WTC11 (cell line): ENCODE data around the gene GRM4. TPM values are rescaled to one million over a fixed set of nuclear protein-coding genes. Genes with fewer than 3 reads are reported as not detected.

Source experiments
- ATAC-seq: fragments of 200-7000 bp; cut with Tn5 transposase; 2 replicates; pipeline ENCODE4 v1.10.0; 2021; ENCODE audit warnings: mild to moderate bottlenecking, moderate library complexity
- CTCF ChIA-PET: fragments of 300-600 bp; sonication (Branson Sonifier 250); formaldehyde crosslinking; loops from one replicate; lab custom pipeline; 2021; ENCODE audit warnings: antibody characterized with exemption; lab: Charles Lee
- POLR2A ChIA-PET: fragments of 350-600 bp; sonication (Branson Sonifier 250); formaldehyde crosslinking; loops from one replicate; lab custom pipeline; 2021; ENCODE audit warnings: antibody characterized with exemption; lab: Charles Lee
- DNase-seq: peaks from one replicate; pipeline ENCODE4 v3.0.0; 2021; ENCODE audit warnings: low spot score
- H3K27ac Mint-ChIP-seq: 2 replicates; pipeline ENCODE4 v1.8.0; 2021; ENCODE audit warnings: mixed read lengths
- H3K27me3 Mint-ChIP-seq: 2 replicates; pipeline ENCODE4 v1.8.0; 2021; ENCODE audit warnings: low read depth, mild to moderate bottlenecking, moderate library complexity, mixed read lengths
- H3K36me3 Mint-ChIP-seq: 2 replicates; pipeline ENCODE4 v1.8.0; 2021; ENCODE audit warnings: mixed read lengths
- H3K4me1 Mint-ChIP-seq: 2 replicates; pipeline ENCODE4 v1.8.0; 2022; ENCODE audit warnings: mixed read lengths
- H3K4me3 Mint-ChIP-seq: 2 replicates; pipeline ENCODE4 v1.8.0; 2021; ENCODE audit warnings: mild to moderate bottlenecking, moderate library complexity, mixed read lengths
- H3K9me3 Mint-ChIP-seq: 2 replicates; pipeline ENCODE4 v1.8.0; 2021; ENCODE audit warnings: mixed read lengths
- ATF1 ChIP-seq: sonication (generic); formaldehyde crosslinking; IDR thresholded peaks from 2 replicates; pipeline ENCODE4 v1.8.1; 2023; ENCODE audit warnings: mild to moderate bottlenecking, moderate library complexity, missing genetic modification reagents
- GRHL2 ChIP-seq: fragments of 250-450 bp; sonication (Bioruptor Pico); IDR thresholded peaks from 2 replicates; pipeline ENCODE4 v1.8.0; 2022; ENCODE audit warnings: mild to moderate bottlenecking, moderate library complexity; ENCODE audit not compliant: insufficient replicate concordance, severe bottlenecking
- GTF2I ChIP-seq: fragments of 250-450 bp; sonication (Bioruptor Pico); conservative IDR thresholded peaks from 2 replicates; pipeline ENCODE4 v1.4.0; 2021; ENCODE audit warnings: mild to moderate bottlenecking
- IRF2 ChIP-seq: sonication (generic); formaldehyde crosslinking; IDR thresholded peaks from 2 replicates; pipeline ENCODE4 v1.8.0; 2022; ENCODE audit warnings: low read depth, missing genetic modification reagents, borderline replicate concordance
- JUN ChIP-seq: sonication (generic); formaldehyde crosslinking; IDR thresholded peaks from 2 replicates; pipeline ENCODE4 v1.8.0; 2023; ENCODE audit warnings: mild to moderate bottlenecking, missing genetic modification reagents
- PRRX2 ChIP-seq: fragments of 250-450 bp; sonication (Bioruptor Pico); IDR thresholded peaks from 2 replicates; pipeline ENCODE4 v1.8.0; 2021; ENCODE audit warnings: mild to moderate bottlenecking
- SMAD4 ChIP-seq: sonication (generic); formaldehyde crosslinking; IDR thresholded peaks from 2 replicates; pipeline ENCODE4 v1.8.0; 2022; ENCODE audit warnings: mild to moderate bottlenecking, missing genetic modification reagents
- ZBTB21 ChIP-seq: sonication (generic); formaldehyde crosslinking; IDR thresholded peaks from 2 replicates; pipeline ENCODE4 v1.8.1; 2023; ENCODE audit warnings: mild to moderate bottlenecking, missing genetic modification reagents, borderline replicate concordance
- ZNF121 ChIP-seq: sonication (generic); formaldehyde crosslinking; IDR thresholded peaks from 2 replicates; pipeline ENCODE4 v1.8.0; 2023; ENCODE audit warnings: missing genetic modification reagents
- ZNF219 ChIP-seq: sonication (generic); formaldehyde crosslinking; IDR thresholded peaks from 2 replicates; pipeline ENCODE4 v1.8.0; 2023; ENCODE audit warnings: missing genetic modification reagents, mild to moderate bottlenecking, borderline replicate concordance
- ZNF317 ChIP-seq: sonication (generic); formaldehyde crosslinking; IDR thresholded peaks from 2 replicates; pipeline ENCODE4 v1.8.1; 2023; ENCODE audit warnings: low read depth, mild to moderate bottlenecking, moderate library complexity, missing genetic modification reagents, borderline replicate concordance
- total RNA-seq: library from RNA; stranded (reverse); gene quantifications from 3 replicates; pipeline ENCODE4 v1.2.3, GENCODE V29; 2021
- TF ChIP-seq, protein P1 (sequence below): sonication (generic); formaldehyde crosslinking; IDR thresholded peaks from 2 replicates; pipeline ENCODE4 v1.8.0; 2022; ENCODE audit warnings: mild to moderate bottlenecking, missing genetic modification reagents
- TF ChIP-seq, protein P2 (sequence below): sonication (generic); formaldehyde crosslinking; conservative IDR thresholded peaks from 2 replicates; pipeline ENCODE4 v1.8.1; 2023; ENCODE audit warnings: mild to moderate bottlenecking, low read depth, missing genetic modification reagents, moderate library complexity
- TF ChIP-seq, protein P3 (sequence below): sonication (generic); formaldehyde crosslinking; IDR thresholded peaks from 2 replicates; pipeline ENCODE4 v1.8.1; 2022; ENCODE audit warnings: mild to moderate bottlenecking, missing genetic modification reagents, moderate library complexity, borderline replicate concordance

The GRM4 gene
- total RNA-seq, 1 experiment from 2014 or later, result 34.5 TPM

- TF ChIP-seq, protein P1, sequence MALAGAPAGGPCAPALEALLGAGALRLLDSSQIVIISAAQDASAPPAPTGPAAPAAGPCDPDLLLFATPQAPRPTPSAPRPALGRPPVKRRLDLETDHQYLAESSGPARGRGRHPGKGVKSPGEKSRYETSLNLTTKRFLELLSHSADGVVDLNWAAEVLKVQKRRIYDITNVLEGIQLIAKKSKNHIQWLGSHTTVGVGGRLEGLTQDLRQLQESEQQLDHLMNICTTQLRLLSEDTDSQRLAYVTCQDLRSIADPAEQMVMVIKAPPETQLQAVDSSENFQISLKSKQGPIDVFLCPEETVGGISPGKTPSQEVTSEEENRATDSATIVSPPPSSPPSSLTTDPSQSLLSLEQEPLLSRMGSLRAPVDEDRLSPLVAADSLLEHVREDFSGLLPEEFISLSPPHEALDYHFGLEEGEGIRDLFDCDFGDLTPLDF (CRISPR knock-in tag), result no peak
Observed at GRCh38 chr6:33985313-33985751, 160.6 kb downstream of the GRM4 start (continued).

- Mint-ChIP-seq H3K4me3 (no peak overlapping the region), H3K4me1 (peaks cover 20% of the 10 kb centered on the region), H3K27me3 (peaks cover 21% of the 10 kb centered on the region; the same call in 1 of the 2 replicates), H3K36me3 (peaks cover 10% of the 10 kb centered on the region), H3K9me3 (peaks cover 11% of the 10 kb centered on the region), H3K27ac (no peak overlapping the region)
- POLR2A ChIA-PET, result no interaction called here
- ATAC-seq, result no peak
- DNase-seq, result no peak
- TF ChIP-seq ZBTB21 (CRISPR knock-in tag) (no peak), ATF1 (no peak)
- CTCF ChIA-PET, result interaction anchor here (0.6 to 2.4 kb wide), 3 partner anchors 25 to 319 kb away, joined by 3 to 13 read pairs (median 3); no protein-coding TSS in a partner anchor
Observed at GRCh38 chr6:33984466-33985312, 161.2 kb downstream of the GRM4 start.

GRCh38 chr6:33983721-33984465, 162.0 kb downstream of the GRM4 start:
- Mint-ChIP-seq H3K36me3 (peaks cover 10% of the 10 kb centered on the region), H3K4me1 (peaks cover 20% of the 10 kb centered on the region), H3K27ac (no peak overlapping the region), H3K27me3 (peaks cover 25% of the 10 kb centered on the region), H3K4me3 (no peak overlapping the region), H3K9me3 (peaks cover 11% of the 10 kb centered on the region)
- ATAC-seq (no peak; the same call in 1 of the 2 replicates), DNase-seq (no peak)
- CTCF ChIA-PET, result interaction anchor here (1.0 to 1.7 kb wide), 4 partner anchors 10 to 71 kb away, joined by 3 to 7 read pairs (median 4); no protein-coding TSS in a partner anchor
- POLR2A ChIA-PET, result no interaction called here
- TF ChIP-seq GRHL2 (CRISPR knock-in tag), result no peak
- no peak for TF ChIP-seq ZNF219 (CRISPR knock-in tag)
- no peak for TF ChIP-seq GTF2I (CRISPR knock-in tag)
- TF ChIP-seq PRRX2 (CRISPR knock-in tag), result no peak
- TF ChIP-seq, protein P2, sequence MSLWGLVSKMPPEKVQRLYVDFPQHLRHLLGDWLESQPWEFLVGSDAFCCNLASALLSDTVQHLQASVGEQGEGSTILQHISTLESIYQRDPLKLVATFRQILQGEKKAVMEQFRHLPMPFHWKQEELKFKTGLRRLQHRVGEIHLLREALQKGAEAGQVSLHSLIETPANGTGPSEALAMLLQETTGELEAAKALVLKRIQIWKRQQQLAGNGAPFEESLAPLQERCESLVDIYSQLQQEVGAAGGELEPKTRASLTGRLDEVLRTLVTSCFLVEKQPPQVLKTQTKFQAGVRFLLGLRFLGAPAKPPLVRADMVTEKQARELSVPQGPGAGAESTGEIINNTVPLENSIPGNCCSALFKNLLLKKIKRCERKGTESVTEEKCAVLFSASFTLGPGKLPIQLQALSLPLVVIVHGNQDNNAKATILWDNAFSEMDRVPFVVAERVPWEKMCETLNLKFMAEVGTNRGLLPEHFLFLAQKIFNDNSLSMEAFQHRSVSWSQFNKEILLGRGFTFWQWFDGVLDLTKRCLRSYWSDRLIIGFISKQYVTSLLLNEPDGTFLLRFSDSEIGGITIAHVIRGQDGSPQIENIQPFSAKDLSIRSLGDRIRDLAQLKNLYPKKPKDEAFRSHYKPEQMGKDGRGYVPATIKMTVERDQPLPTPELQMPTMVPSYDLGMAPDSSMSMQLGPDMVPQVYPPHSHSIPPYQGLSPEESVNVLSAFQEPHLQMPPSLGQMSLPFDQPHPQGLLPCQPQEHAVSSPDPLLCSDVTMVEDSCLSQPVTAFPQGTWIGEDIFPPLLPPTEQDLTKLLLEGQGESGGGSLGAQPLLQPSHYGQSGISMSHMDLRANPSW (CRISPR knock-in tag), result no peak
- TF ChIP-seq SMAD4 (CRISPR knock-in tag), result no peak
- TF ChIP-seq IRF2 (CRISPR knock-in tag), result no peak
- TF ChIP-seq JUN (CRISPR knock-in tag), result no peak
- TF ChIP-seq, protein P3, sequence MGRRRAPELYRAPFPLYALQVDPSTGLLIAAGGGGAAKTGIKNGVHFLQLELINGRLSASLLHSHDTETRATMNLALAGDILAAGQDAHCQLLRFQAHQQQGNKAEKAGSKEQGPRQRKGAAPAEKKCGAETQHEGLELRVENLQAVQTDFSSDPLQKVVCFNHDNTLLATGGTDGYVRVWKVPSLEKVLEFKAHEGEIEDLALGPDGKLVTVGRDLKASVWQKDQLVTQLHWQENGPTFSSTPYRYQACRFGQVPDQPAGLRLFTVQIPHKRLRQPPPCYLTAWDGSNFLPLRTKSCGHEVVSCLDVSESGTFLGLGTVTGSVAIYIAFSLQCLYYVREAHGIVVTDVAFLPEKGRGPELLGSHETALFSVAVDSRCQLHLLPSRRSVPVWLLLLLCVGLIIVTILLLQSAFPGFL, result no peak
- TF ChIP-seq ZNF121 (CRISPR knock-in tag), result no peak
- TF ChIP-seq ZNF317 (CRISPR knock-in tag), result no peak
